K562 (cell line): ENCODE results near the gene HAVCR1. TPM values are rescaled to one million over a fixed set of nuclear protein-coding genes. Genes with fewer than 3 reads are reported as not detected.
A peak's percentile ranks its signal among the peaks of the same experiment; 100 is the strongest.

Experiments used
- ATAC-seq: fragments of 200-7000 bp; cut with Tn5 transposase; 3 replicates; pipeline ENCODE4 v1.9.1; 2020; ENCODE audit warnings: moderate library complexity
- BruUV-seq: library from RNA; stranded (reverse); fragments of 400-500 nt; replicated peaks from 2 replicates; lab custom pipeline; 2021; lab: Mats Ljungman, UMichigan
- CTCF ChIA-PET: fragments of 300-600 bp; formaldehyde crosslinking; extraction: SDS; loops from one replicate; lab custom pipeline; 2021; ENCODE audit warnings: low intra/inter-chr PET ratio; lab: Yijun Ruan, JAX
- POLR2A ChIA-PET: fragments of 300-600, 350-650 bp; sonication (Branson Sonifier 250); formaldehyde crosslinking; extraction: SDS; loops from one replicate; lab custom pipeline; 2021; ENCODE audit warnings: antibody characterized with exemption, inconsistent platforms; lab: Yijun Ruan, JAX
- DNase-seq, 4 experiments: peaks; one replicate each; pipeline versions ENCODE4 v3.0.0 to v3.0.0-alpha.2; 2011 to 2018; ENCODE audit warnings: low spot score in 3 of 4, mixed read lengths in 3 of 4; ENCODE audit errors: extremely low read depth in 1 of 4
- FAIRE-seq: peaks from 2 replicates; lab custom pipeline; 2011; peaks lifted over from hg19 to GRCh38; lab: Jason Lieb, UNC
- H2AFZ ChIP-seq: 2 replicates; pipeline ENCODE4 v1.6.0; 2011; ENCODE audit warnings: low read depth, low read length, control low read depth, inconsistent platforms
- H3K27ac ChIP-seq: fragments of 200-600 bp; 3 replicates; pipeline ENCODE4 v1.8.0; 2011; ENCODE audit warnings: low read depth, mild to moderate bottlenecking, control low read depth, inconsistent platforms, low read length, moderate library complexity, mixed read lengths; ENCODE audit errors: extremely low read depth
- H3K27me3 ChIP-seq, 2 experiments: fragments of 300-600 bp in 1 of 2; 2 replicates in 1 of 2; 3 replicates in 1 of 2; pipeline versions ENCODE4 v1.6.0 to v1.8.0; 2011; ENCODE audit warnings: inconsistent platforms in 2 of 2, low read length in 2 of 2, mild to moderate bottlenecking in 1 of 2, mixed read lengths in 1 of 2, moderate library complexity in 1 of 2; ENCODE audit not compliant: control insufficient read depth in 2 of 2, insufficient read depth in 2 of 2
- H3K36me3 ChIP-seq: fragments of 300-600 bp; 3 replicates; pipeline ENCODE4 v1.8.0; 2011; ENCODE audit warnings: mild to moderate bottlenecking, low read length, inconsistent platforms; ENCODE audit not compliant: control insufficient read depth, insufficient read depth
- H3K4me1 ChIP-seq, 2 experiments: fragments of 200-600 bp in 1 of 2; replicated peaks in 1 of 2; 2 replicates in 1 of 2; 3 replicates in 1 of 2; pipeline versions ENCODE4 v1.5.1 to v1.8.0; 2011; ENCODE audit warnings: inconsistent platforms in 2 of 2, low read length in 2 of 2, mild to moderate bottlenecking in 1 of 2, mixed read lengths in 1 of 2, moderate library complexity in 1 of 2; ENCODE audit not compliant: control insufficient read depth in 2 of 2, insufficient read depth in 2 of 2
- H3K4me2 ChIP-seq: 2 replicates; pipeline ENCODE4 v1.6.1; 2011; ENCODE audit warnings: low read length, control low read depth, inconsistent platforms, mixed read lengths; ENCODE audit not compliant: insufficient read depth
- H3K4me3 ChIP-seq: fragments of 200-600 bp; sonication (generic), shearing (Covaris generic); 2 replicates; pipeline ENCODE4 v1.5.1; 2016; ENCODE audit warnings: control low read depth, inconsistent platforms
- H3K79me2 ChIP-seq: fragments of 200-600 bp; 3 replicates; pipeline ENCODE4 v1.8.0; 2011; ENCODE audit warnings: low read length, inconsistent platforms; ENCODE audit not compliant: control insufficient read depth, insufficient read depth
- H3K9ac ChIP-seq, 2 experiments: 2 replicates each; pipeline versions ENCODE4 v1.6.0 to v1.6.1; 2011; ENCODE audit warnings: low read depth in 2 of 2, low read length in 2 of 2, control low read depth in 1 of 2, inconsistent platforms in 1 of 2, mild to moderate bottlenecking in 1 of 2, mixed read lengths in 1 of 2; ENCODE audit not compliant: insufficient read depth in 1 of 2
- H3K9me1 ChIP-seq: one replicate; pipeline ENCODE4 v1.6.0; 2011; ENCODE audit warnings: inconsistent platforms, mild to moderate bottlenecking, low read length, moderate library complexity; ENCODE audit not compliant: control insufficient read depth, insufficient read depth
- H3K9me3 ChIP-seq: replicated peaks from 2 replicates; pipeline ENCODE4 v1.5.1; 2011; ENCODE audit warnings: low read depth, low read length, inconsistent platforms; ENCODE audit not compliant: control insufficient read depth, insufficient read depth
- H4K20me1 ChIP-seq: replicated peaks from 2 replicates; pipeline ENCODE4 v1.6.1; 2011; ENCODE audit warnings: low read length, inconsistent platforms, mixed read lengths; ENCODE audit not compliant: control insufficient read depth, insufficient read depth
- CEBPB ChIP-seq: fragments of 450-650 bp; IDR thresholded peaks from 2 replicates; pipeline ENCODE4 v1.6.1; 2016; ENCODE audit warnings: missing genetic modification characterization, missing compliant biosample characterization
- CEBPG ChIP-seq, 3 experiments: fragments of 200-800 bp in 1 of 3; sonication (Bioruptor generic) in 1 of 3; sonication (generic) in 1 of 3; formaldehyde crosslinking in 1 of 3; IDR thresholded peaks in 2 of 3; conservative IDR thresholded peaks in 1 of 3; 2 replicates each; pipeline versions ENCODE4 v1.6.1 to v1.8.0; 2016 to 2022; ENCODE audit warnings: missing compliant biosample characterization in 2 of 3, missing genetic modification characterization in 2 of 3, mild to moderate bottlenecking in 1 of 3, missing genetic modification reagents in 1 of 3
- PYGO2 ChIP-seq: fragments of 450-650 bp; IDR thresholded peaks from 2 replicates; pipeline ENCODE4 v1.6.1; 2016; ENCODE audit warnings: mild to moderate bottlenecking, missing genetic modification characterization, moderate library complexity, missing compliant biosample characterization
- SPI1 ChIP-seq: IDR thresholded peaks from 2 replicates; pipeline ENCODE4 v1.6.1; 2011; ENCODE audit warnings: low read depth, low read length, control low read depth, borderline replicate concordance
- whole genome bisulfite sequencing: fragments of 100-300 bp; shearing (Covaris generic); methylation state at CpG from one replicate; pipeline ENCODE4 v1.1.6; 2016; ENCODE audit warnings: low coverage, mixed read lengths; ENCODE audit not compliant: insufficient coverage; ENCODE audit errors: missing lambda C conversion rate; 5-methylcytosine and 5-hydroxymethylcytosine counted together
- in situ Hi-C: fragments of 300-500 bp; cut with MboI; formaldehyde crosslinking; loops from 4 replicates; pipeline ENCODE4 v1.15.0; 2018; ENCODE audit warnings: inconsistent platforms, mixed read lengths
- intact Hi-C: fragments of 100-400 bp; cut with micrococcal nuclease; formaldehyde crosslinking; loops from 2 replicates; pipeline ENCODE4 v1.14.2; 2022
- polyA plus RNA-seq, 8 experiments: library from polyadenylated mRNA; depleted of rRNA in 4 of 8; stranded (reverse) in 5 of 8; unstranded in 3 of 8; fragments of >200 nt; fragmentation: Nextera tagmentation in 2 of 8; fragmentation: Illumina TruSeq in 1 of 8; extraction: Ambion mirVana in 2 of 8; extraction: Trizol in 1 of 8; gene quantifications; 2 replicates each; pipeline versions ENCODE4 v1.2.1 to v1.2.3, GENCODE V29; 2011 to 2014; ENCODE audit warnings: inconsistent platforms in 1 of 8, missing spikeins in 1 of 8
- total RNA-seq, 7 experiments: library from RNA; depleted of rRNA in 6 of 7; stranded (reverse); fragments of >200 nt in 6 of 7; fragmentation: Illumina TruSeq in 2 of 7; extraction: Trizol in 2 of 7; gene quantifications; 2 replicates each; pipeline versions ENCODE4 v1.2.1 to v1.2.3, GENCODE V29; 2011 to 2021; ENCODE audit warnings: low replicate concordance in 1 of 7
- TF ChIP-seq, protein P1 (sequence below), 3 experiments: IDR thresholded peaks in 2 of 3; conservative IDR thresholded peaks in 1 of 3; 2 replicates each; pipeline ENCODE4 v1.5.1; 2011 to 2012; ENCODE audit warnings: low read length in 3 of 3, mild to moderate bottlenecking in 3 of 3, control low read depth in 2 of 3, improper control_type of control experiment in 1 of 3, inconsistent platforms in 1 of 3, low read depth in 1 of 3, mixed read lengths in 1 of 3, moderate library complexity in 1 of 3; ENCODE audit not compliant: insufficient read depth in 2 of 3

The HAVCR1 gene
- total and polyA plus RNA-seq, 9 of the 15 experiments (the other 6 are each of a cell fraction or from before 2014, with no cell fraction given): 0.04 TPM; not detected in 8

GRCh38 chr5:157069949-157070348 is 11.0 kb upstream of the HAVCR1 start:
- H3K79me2 ChIP-seq: no peaks in the 10 kb centered on the region
- TF ChIP-seq PYGO2 (tag) (no peak), SPI1 (no peak), CEBPG (CRISPR knock-in tag; IDR thresholded peaks at IDR 0.05) (no peak), CEBPG (tag; conservative IDR thresholded peaks at IDR 0.05 in 1 of 2, IDR thresholded peaks at IDR 0.05 in 1 of 2) (0 out of 4 replicates have a peak, but pooled peaks of 1 of the 2 experiments have one; percentile 37), CEBPB (peak; percentile 61)
- TF ChIP-seq, protein P1, sequence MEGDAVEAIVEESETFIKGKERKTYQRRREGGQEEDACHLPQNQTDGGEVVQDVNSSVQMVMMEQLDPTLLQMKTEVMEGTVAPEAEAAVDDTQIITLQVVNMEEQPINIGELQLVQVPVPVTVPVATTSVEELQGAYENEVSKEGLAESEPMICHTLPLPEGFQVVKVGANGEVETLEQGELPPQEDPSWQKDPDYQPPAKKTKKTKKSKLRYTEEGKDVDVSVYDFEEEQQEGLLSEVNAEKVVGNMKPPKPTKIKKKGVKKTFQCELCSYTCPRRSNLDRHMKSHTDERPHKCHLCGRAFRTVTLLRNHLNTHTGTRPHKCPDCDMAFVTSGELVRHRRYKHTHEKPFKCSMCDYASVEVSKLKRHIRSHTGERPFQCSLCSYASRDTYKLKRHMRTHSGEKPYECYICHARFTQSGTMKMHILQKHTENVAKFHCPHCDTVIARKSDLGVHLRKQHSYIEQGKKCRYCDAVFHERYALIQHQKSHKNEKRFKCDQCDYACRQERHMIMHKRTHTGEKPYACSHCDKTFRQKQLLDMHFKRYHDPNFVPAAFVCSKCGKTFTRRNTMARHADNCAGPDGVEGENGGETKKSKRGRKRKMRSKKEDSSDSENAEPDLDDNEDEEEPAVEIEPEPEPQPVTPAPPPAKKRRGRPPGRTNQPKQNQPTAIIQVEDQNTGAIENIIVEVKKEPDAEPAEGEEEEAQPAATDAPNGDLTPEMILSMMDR (IDR thresholded peaks at IDR 0.05 in 2 of 3, conservative IDR thresholded peaks at IDR 0.05 in 1 of 3; ENCODE audit: insufficient read depth in 2 of 3, low read depth in 1 of 3, low read length in 3 of 3): 0 out of 6 replicates have a peak, but pooled peaks of 1 of the 3 experiments have one; percentile 6
- H3K9me1 ChIP-seq: no peaks in the 10 kb centered on the region
- no peaks in the 10 kb centered on the region for H3K36me3 ChIP-seq
- H3K9ac ChIP-seq: no peak overlapping the region
- WGBS: 13% methylated on average over 2 of the region's 3 CpGs
- no peaks in the 10 kb centered on the region for H4K20me1 ChIP-seq
- ChIA-PET CTCF (no interaction called here), POLR2A (no interaction called here)
- no peak for DNase-seq
- H2AFZ ChIP-seq: no peak overlapping the region
- H3K27ac ChIP-seq: no peak overlapping the region
- no peak overlapping the region for H3K4me2 ChIP-seq
- ATAC-seq: peak; percentile 74
- in situ Hi-C loops (no loop called here), intact Hi-C loops (no loop called here)
- no peak for FAIRE-seq
- BruUV-seq: no TSS peak
- peaks cover 0 to 4% of the 10 kb centered on the region in 2 experiments; a peak in 1 of 5 replicates for H3K27me3 ChIP-seq
- no peak overlapping the region for H3K4me3 ChIP-seq
- no peaks in the 10 kb centered on the region for H3K4me1 ChIP-seq
- no peaks in the 10 kb centered on the region for H3K9me3 ChIP-seq
